Diencephalon (tissue), 1 donor: Measurements from ENCODE around the gene VCX3B. TPM values are rescaled to one million over a fixed set of nuclear protein-coding genes. Genes with fewer than 3 reads are reported as not detected.

Experiments used
- total RNA-seq: library from RNA; depleted of rRNA; stranded (reverse); fragments of >200 nt; gene quantifications from one replicate; pipeline ENCODE4 v1.2.3, GENCODE V29; 2014

Gene VCX3B
- not detected for total RNA-seq

GRCh38 chrX:8464530-8464929 lies at the start of gene VCX3B:
VCX3B (plus strand) TSS chrX:8464830; CDS start chrX:8465451, 621 bp downstream.

